GM19099 (cell line): ENCODE results near the gene TIAM2.

Experiments
- POLR2A ChIP-seq: IDR thresholded peaks from 3 replicates; pipeline ENCODE4 v1.6.1; 2011; ENCODE audit warnings: low read depth; ENCODE audit not compliant: insufficient read length; ENCODE audit errors: extremely low read depth

TIAM2 gene

GRCh38 chr6:155259897-155260296 lies 264.8 kb downstream of the TIAM2 start:
- no peak for TF ChIP-seq POLR2A

- TF ChIP-seq POLR2A = no peak
These were observed 265.6 kb downstream of the TIAM2 start for GRCh38 chr6:155260686-155261085.

- TF ChIP-seq POLR2A = no peak
These were observed 266.2 kb downstream of the TIAM2 start for GRCh38 chr6:155261111-155261900.

GRCh38 chr6:155262655-155263054 lies 267.5 kb downstream of the TIAM2 start:
- TF ChIP-seq POLR2A = no peak

GRCh38 chr6:155263373-155264063 lies 268.4 kb downstream of the TIAM2 start, which contains the start of gene CLDN20:
TSS of gene CLDN20 (plus strand) at chr6:155264013. CDS start at chr6:155275720, 11,707 bp downstream.
- no peak for TF ChIP-seq POLR2A

GRCh38 chr6:155264693-155265320 lies 269.7 kb downstream of the TIAM2 start:
- TF ChIP-seq POLR2A = no peak

- TF ChIP-seq POLR2A = no peak
These were observed 270.9 kb downstream of the TIAM2 start for GRCh38 chr6:155265843-155266535.

- no peak for TF ChIP-seq POLR2A
These were observed 272.3 kb downstream of the TIAM2 start for GRCh38 chr6:155267411-155267810.

- TF ChIP-seq POLR2A = no peak
These were observed 274.6 kb downstream of the TIAM2 start for GRCh38 chr6:155269765-155270164.

GRCh38 chr6:155270561-155271091 lies 275.5 kb downstream of the TIAM2 start:
- no peak for TF ChIP-seq POLR2A

GRCh38 chr6:155271145-155271544 lies 276.0 kb downstream of the TIAM2 start:
- no peak for TF ChIP-seq POLR2A

- no peak for TF ChIP-seq POLR2A
These were observed 277.5 kb downstream of the TIAM2 start for GRCh38 chr6:155272353-155273232.

- TF ChIP-seq POLR2A = no peak
These were observed 278.3 kb downstream of the TIAM2 start for GRCh38 chr6:155273431-155273830.

- no peak for TF ChIP-seq POLR2A
These were observed 279.0 kb downstream of the TIAM2 start for GRCh38 chr6:155274106-155274505.

GRCh38 chr6:155274533-155274932 lies 279.4 kb downstream of the TIAM2 start:
- no peak for TF ChIP-seq POLR2A
